ENCODE results near the gene OLA1. TPM values are rescaled to one million over a fixed set of nuclear protein-coding genes. Genes with fewer than 3 reads are reported as not detected.

Gene OLA1
- total and polyA plus RNA-seq, 2 experiments from 2014 or later = 94.0 to 150 TPM

DNA sequence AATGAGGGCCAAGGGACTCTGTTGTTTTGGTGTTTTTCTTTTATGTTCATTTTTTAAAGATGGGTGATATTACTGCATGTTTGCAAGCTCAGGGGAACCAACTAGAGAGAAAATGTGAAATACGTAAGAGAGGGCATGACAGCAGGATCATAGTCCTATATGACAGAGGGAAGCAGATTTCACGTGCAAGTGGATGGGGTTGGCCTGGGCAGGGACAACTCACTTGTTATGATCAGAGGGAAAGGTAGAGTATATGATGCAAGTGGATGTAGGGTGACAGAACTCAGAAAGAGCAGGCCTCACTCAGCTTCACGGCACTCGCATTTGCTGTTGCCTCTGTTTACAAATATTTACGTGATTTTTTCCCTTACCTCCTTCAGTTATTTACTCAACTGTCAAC lies 67.0 kb downstream of the OLA1 start:
- TF ChIP-seq, protein P1, sequence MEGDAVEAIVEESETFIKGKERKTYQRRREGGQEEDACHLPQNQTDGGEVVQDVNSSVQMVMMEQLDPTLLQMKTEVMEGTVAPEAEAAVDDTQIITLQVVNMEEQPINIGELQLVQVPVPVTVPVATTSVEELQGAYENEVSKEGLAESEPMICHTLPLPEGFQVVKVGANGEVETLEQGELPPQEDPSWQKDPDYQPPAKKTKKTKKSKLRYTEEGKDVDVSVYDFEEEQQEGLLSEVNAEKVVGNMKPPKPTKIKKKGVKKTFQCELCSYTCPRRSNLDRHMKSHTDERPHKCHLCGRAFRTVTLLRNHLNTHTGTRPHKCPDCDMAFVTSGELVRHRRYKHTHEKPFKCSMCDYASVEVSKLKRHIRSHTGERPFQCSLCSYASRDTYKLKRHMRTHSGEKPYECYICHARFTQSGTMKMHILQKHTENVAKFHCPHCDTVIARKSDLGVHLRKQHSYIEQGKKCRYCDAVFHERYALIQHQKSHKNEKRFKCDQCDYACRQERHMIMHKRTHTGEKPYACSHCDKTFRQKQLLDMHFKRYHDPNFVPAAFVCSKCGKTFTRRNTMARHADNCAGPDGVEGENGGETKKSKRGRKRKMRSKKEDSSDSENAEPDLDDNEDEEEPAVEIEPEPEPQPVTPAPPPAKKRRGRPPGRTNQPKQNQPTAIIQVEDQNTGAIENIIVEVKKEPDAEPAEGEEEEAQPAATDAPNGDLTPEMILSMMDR (IDR thresholded peaks at IDR 0.05; ENCODE audit: low read depth, low read length) = no peak
- Histone ChIP-seq H3K9me3 (ENCODE audit: low read depth) (no peaks in the 10 kb centered on the region), H3K27ac (no peak overlapping the region), H3K4me1 (ENCODE audit: low read depth) (peaks cover 20% of the 10 kb centered on the region), H3K36me3 (no peaks in the 10 kb centered on the region), H3K27me3 (no peaks in the 10 kb centered on the region), H3K4me3 (no peak overlapping the region)
- no peak for DNase-seq (ENCODE audit: low read depth in 1 of 2, low spot score in 1 of 2)

DNA sequence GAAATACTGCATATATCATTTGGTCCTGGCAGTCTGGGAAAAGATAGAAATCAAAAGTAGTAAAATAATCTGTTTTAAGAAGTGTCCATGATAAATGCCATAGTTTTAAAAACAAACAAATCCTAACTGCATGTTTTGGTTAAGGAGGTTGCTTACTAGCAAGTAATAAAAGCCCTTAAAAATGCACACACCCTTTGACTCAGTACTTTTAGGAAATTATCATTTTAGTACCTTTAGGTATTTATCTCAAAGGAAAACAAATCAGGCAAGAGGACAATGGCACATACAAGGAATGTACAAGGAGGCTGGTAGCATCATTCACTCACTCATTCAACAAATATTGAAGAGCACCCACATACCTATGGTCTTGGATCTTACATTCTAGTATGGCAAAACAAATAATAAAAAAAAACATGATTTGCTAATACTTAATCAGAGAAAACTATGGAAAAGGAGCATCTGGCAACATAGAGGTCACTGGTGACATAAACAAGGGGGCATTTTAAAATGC lies 67.6 kb downstream of the OLA1 start:
- no peaks in the 10 kb centered on the region for H3K9me3 ChIP-seq (ENCODE audit: low read depth)
- H3K4me3 ChIP-seq = no peak overlapping the region
- DNase-seq (ENCODE audit: low read depth in 1 of 2, low spot score in 1 of 2) = no peak
- H3K27me3 ChIP-seq = no peaks in the 10 kb centered on the region
- peak overlapping the region; percentile 40 for H3K27ac ChIP-seq
- TF ChIP-seq, protein P1 (IDR thresholded peaks at IDR 0.05; ENCODE audit: low read depth, low read length) = no peak
- H3K4me1 ChIP-seq (ENCODE audit: low read depth) = peaks cover 20% of the 10 kb centered on the region
- H3K36me3 ChIP-seq = no peaks in the 10 kb centered on the region

DNA sequence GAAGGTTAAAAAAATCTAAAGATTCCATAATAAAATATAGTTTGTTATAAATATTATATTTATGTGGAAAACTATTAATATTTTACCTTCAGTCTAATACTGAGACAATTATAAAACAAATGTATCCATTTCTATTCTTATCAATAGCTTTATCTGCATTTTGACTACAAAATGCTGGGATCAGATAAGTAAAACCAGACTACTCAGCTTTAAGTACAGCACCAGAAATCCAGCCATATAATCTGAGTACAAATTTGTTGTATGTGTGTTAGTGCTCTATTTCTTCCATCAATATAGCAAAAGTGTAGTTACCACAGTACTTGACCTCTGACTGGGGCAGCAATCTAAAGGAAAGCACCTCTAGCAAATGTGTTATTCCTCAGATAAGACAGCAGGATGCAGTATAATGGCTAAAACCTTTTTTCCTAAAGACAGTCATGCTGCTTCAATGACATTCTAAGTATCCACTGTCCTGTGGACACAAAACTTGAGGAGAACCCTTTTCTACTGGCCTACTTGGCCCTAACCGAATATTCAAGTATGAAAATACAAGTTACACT lies 68.1 kb downstream of the OLA1 start:
- TF ChIP-seq, protein P1 (IDR thresholded peaks at IDR 0.05; ENCODE audit: low read depth, low read length) = peak; percentile 11
- H3K4me1 ChIP-seq (ENCODE audit: low read depth) = peaks cover 20% of the 10 kb centered on the region
- no peaks in the 10 kb centered on the region for H3K27me3 ChIP-seq
- no peaks in the 10 kb centered on the region for H3K9me3 ChIP-seq (ENCODE audit: low read depth)
- H3K36me3 ChIP-seq = no peaks in the 10 kb centered on the region
- H3K4me3 ChIP-seq = no peak overlapping the region
- peak in 1 of 2 donors; percentile 37 for DNase-seq (ENCODE audit: low read depth in 1 of 2, low spot score in 1 of 2)
- peak overlapping the region; percentile 40 for H3K27ac ChIP-seq

DNA sequence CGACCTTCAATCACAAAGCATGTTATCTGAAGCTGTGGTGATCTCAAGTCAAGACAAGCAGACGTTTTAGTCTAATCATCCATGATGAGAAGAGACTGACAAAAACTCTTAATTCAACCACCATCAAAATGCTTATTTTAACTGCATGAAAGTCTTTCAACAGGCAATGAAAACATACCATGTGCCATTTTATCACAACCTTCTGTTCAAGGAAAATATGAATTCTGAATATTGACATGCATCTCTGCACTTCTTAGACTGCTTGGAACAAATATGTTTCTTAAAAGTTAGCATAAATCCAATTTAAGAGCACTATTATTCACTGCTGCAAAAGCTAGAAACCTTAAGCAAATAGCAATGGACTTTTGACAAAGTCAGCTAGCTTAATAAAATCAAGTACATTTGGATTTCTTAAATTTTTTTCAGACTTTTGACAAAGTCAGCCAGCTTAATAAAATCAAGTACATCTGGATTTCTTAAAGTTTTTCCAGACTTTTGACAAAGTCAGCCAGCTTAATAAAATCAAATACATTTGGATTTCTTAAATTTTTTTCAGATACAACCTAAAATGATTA lies 70.9 kb downstream of the OLA1 start:
- Histone ChIP-seq H3K36me3 (no peaks in the 10 kb centered on the region), H3K27ac (no peak overlapping the region)
- TF ChIP-seq, protein P1 (IDR thresholded peaks at IDR 0.05; ENCODE audit: low read depth, low read length) = no peak

DNA sequence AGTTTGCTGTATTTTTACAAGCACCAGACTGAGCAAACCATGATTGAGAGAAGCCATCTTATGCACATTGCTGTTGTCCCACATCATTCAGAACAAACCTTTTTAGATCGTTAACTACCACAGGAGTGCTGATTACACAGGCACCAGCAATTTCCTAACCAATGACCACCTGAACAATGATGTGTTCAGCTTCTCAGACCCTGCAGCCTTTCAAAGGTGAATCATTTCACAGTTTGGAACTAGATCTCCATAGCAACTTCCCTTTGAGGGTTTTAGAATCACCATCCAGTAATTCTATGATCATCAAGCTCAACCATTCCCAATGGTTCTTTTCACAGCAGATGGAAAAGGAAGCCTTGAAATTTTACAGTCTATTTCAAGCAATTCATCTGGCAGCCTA lies 71.4 kb downstream of the OLA1 start:
- H3K27me3 ChIP-seq = no peaks in the 10 kb centered on the region
- TF ChIP-seq, protein P1 (IDR thresholded peaks at IDR 0.05; ENCODE audit: low read depth, low read length) = no peak
- no peak overlapping the region for H3K27ac ChIP-seq

More for the DNA sequence above, 70.9 kb downstream of the OLA1 start:
- Histone ChIP-seq H3K9me3 (ENCODE audit: low read depth) (no peaks in the 10 kb centered on the region), H3K4me3 (no peak overlapping the region), H3K27me3 (no peaks in the 10 kb centered on the region), H3K4me1 (ENCODE audit: low read depth) (peaks cover 20% of the 10 kb centered on the region)
- no peak for DNase-seq (ENCODE audit: low read depth in 1 of 2, low spot score in 1 of 2)

More for the DNA sequence above, 71.4 kb downstream of the OLA1 start:
- Histone ChIP-seq H3K4me1 (ENCODE audit: low read depth) (peaks cover 20% of the 10 kb centered on the region), H3K9me3 (ENCODE audit: low read depth) (no peaks in the 10 kb centered on the region), H3K36me3 (no peaks in the 10 kb centered on the region), H3K4me3 (no peak overlapping the region)
- DNase-seq (ENCODE audit: low read depth in 1 of 2, low spot score in 1 of 2) = no peak

Data from cardiac muscle cell (in vitro differentiated cells and primary cell).